Peyer's patch (tissue), 4 donors: ENCODE data around the gene SF3A2. TPM values are rescaled to one million over a fixed set of nuclear protein-coding genes. Genes with fewer than 3 reads are reported as not detected.

Experiments used
- DNase-seq, 3 donors: peaks; one replicate each; pipeline ENCODE4 v3.0.0-alpha.2; 2017 to 2019
- H3K27ac ChIP-seq, 4 donors: fragments of 200-600 bp; sonication (generic); one replicate each; pipeline ENCODE4 v1.5.1; 2016 to 2019
- H3K27me3 ChIP-seq, 2 donors: fragments of 200-600 bp; sonication (generic); one replicate each; pipeline ENCODE4 v1.5.1; 2019
- H3K36me3 ChIP-seq, 3 donors: fragments of 200-600 bp; sonication (generic); one replicate each; pipeline ENCODE4 v1.5.1; 2016 to 2019
- H3K4me1 ChIP-seq, 4 donors: fragments of 200-600 bp; sonication (generic); one replicate each; pipeline ENCODE4 v1.5.1; 2016 to 2019
- H3K4me3 ChIP-seq, 4 donors: fragments of 200-600 bp; sonication (generic); 1 replicate in 3 of 4; 2 replicates in 1 of 4; pipeline ENCODE4 v1.5.1; 2016 to 2019; ENCODE audit warnings: mild to moderate bottlenecking in 1 of 4
- H3K9me3 ChIP-seq, 4 donors: fragments of 200-600 bp; sonication (generic); one replicate each; pipeline ENCODE4 v1.5.1; 2016 to 2019; ENCODE audit warnings: mild to moderate bottlenecking in 1 of 4
- POLR2A ChIP-seq, 2 donors: fragments of 450-650 bp; IDR thresholded peaks; one replicate each; pipeline ENCODE4 v1.5.1; 2017; ENCODE audit warnings: antibody characterized with exemption in 2 of 2, mild to moderate bottlenecking in 2 of 2, moderate library complexity in 2 of 2
- total RNA-seq, 4 donors: library from RNA; depleted of rRNA; stranded (reverse); fragments of >200 nt; gene quantifications; one replicate each; pipeline ENCODE4 v1.1.0, GENCODE V29; 2016
- TF ChIP-seq, protein P1 (sequence below), 6 experiments: fragments of 450-650 bp in 4 of 6; fragments of 200-600 bp in 2 of 6; sonication (generic) in 1 of 6; IDR thresholded peaks; one replicate each; pipeline ENCODE4 v1.5.1; 2017 to 2019; ENCODE audit warnings: antibody characterized with exemption in 6 of 6, mild to moderate bottlenecking in 3 of 6, moderate library complexity in 1 of 6

Gene SF3A2
- total RNA-seq, 4 donors from 2014 or later = 38.7 to 133 (median 72.3) TPM

DNA sequence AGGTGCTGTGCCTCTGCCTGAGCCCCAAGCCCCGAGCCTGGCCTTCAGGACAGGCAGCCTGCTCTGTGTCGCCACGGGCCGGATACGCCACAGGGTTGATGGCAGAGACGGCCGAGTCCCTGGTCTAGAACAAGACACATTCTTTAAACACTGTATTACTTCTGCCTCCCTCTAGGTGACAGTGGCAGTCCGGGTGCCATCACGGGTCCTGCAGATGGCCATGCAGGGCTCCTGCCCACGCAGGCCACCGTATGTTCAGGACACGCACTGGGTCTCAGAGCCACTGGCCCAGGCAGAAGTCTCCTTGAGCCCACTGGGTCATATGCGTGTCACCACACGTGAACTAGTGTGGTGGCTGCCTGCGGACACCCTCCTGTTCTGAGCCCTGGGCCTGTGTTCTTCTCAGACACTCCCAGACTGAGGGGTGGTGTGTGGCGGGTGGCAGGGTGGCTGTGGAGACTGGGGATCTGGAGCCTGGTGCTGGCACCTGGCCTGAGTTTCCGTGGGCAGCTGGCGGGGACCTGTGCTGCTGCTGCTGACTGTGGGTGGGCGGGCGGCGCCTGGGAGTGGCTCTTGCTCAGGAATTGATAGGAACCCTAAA lies 4.9 kb upstream of the SF3A2 start:
- TF ChIP-seq, protein P1, sequence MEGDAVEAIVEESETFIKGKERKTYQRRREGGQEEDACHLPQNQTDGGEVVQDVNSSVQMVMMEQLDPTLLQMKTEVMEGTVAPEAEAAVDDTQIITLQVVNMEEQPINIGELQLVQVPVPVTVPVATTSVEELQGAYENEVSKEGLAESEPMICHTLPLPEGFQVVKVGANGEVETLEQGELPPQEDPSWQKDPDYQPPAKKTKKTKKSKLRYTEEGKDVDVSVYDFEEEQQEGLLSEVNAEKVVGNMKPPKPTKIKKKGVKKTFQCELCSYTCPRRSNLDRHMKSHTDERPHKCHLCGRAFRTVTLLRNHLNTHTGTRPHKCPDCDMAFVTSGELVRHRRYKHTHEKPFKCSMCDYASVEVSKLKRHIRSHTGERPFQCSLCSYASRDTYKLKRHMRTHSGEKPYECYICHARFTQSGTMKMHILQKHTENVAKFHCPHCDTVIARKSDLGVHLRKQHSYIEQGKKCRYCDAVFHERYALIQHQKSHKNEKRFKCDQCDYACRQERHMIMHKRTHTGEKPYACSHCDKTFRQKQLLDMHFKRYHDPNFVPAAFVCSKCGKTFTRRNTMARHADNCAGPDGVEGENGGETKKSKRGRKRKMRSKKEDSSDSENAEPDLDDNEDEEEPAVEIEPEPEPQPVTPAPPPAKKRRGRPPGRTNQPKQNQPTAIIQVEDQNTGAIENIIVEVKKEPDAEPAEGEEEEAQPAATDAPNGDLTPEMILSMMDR (IDR thresholded peaks at IDR 0.05) = peak in 3 of 6 experiments; percentile 25 to 41 (median 40)
- TF ChIP-seq POLR2A (IDR thresholded peaks at IDR 0.05) = no peak
- H3K4me3 ChIP-seq = no peak overlapping the region
- DNase-seq = no peak
- H3K4me1 ChIP-seq = peaks cover 4 to 26% (median 10%) of the 10 kb centered on the region in 4 donors
- H3K27ac ChIP-seq = peak overlapping the region in 2 of 4 donors; percentile 1 to 34
- H3K9me3 ChIP-seq = no peaks in the 10 kb centered on the region
- H3K36me3 ChIP-seq = peaks cover 0 to 61% (median 0%) of the 10 kb centered on the region in 3 donors
- H3K27me3 ChIP-seq = no peaks in the 10 kb centered on the region

DNA sequence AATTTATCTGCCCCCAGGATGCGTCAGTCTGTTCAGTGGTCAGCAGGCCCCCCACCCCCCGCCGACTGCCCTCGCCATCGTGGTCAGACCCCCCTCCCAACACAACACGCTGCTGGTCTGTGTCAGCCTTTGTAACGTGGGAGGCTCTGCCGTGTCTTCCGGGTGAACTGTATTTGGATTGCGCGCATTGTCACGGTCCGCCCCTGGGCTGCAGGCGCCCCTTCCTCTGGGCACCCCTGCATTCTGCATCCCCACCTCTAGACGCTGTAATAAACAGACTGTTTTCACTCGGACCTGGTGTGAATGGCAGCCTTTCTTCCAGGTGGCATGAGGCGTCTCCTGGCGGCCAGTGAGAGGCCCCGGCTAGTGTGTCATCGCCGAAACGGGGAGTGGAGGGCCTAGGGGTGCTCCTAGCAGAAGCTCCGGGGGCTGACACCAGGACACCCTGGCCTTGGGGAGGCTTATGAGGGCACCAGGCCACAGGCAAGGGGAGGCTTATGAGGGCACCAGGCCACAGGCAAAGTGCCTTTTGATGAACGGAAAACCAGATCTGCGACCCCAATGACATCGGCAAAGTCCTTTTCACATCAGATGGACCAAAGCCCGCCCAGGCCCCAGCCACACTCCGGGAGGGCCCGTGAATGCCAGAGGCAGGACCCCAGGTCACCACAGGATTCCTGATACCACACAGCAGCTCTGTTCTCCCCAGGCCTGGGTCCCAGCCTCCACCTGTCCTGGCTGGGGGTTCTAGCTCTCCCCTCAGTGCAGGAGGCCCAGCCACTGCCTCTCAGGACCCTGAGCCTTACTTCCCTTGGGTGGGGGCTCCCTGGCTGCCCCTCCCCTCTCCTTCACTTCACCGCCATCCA lies 4.1 kb upstream of the SF3A2 start:
- Histone ChIP-seq H3K36me3 (peaks cover 0 to 54% (median 0%) of the 10 kb centered on the region in 3 donors), H3K27ac (peak overlapping the region in 2 of 4 donors; percentile 100)

DNA sequence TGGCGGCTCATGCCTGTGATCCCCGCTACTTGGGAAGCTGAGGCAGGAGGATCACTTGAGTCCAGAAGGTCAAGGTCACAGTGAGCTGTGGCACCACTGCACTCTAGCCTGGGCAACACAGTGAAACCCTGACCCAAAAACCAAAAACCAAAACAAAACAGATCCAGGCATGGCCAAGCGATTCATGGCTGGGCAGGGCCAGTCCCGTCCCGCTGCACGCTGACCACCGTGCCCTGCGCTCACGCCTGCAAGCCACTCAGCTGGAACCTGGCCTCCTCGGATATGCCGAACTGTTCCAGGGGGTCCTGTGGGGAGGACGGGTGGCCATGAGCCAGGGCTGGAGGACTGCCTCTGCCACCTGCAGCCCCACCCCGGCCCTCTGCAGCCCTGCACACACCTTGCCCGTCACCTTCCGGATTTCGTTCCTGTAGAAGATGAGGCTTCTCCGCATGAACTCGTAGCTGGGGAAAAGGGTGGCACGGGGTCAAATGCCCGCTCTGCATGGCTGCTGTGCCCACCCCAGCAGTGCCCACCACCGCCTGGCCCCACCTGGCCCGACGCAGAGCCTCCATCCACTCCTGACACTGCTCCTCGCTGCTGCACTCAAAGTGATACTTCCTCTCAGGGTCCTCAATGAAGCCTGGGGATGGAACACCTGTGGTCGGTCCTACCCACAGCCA lies 2.9 kb upstream of the SF3A2 start:
- Histone ChIP-seq H3K27ac (peak overlapping the region in 2 of 4 donors; percentile 100), H3K4me1 (peaks cover 9 to 41% (median 19%) of the 10 kb centered on the region in 4 donors), H3K4me3 (peak overlapping the region in 1 of 4 donors; percentile 26), H3K9me3 (no peaks in the 10 kb centered on the region), H3K36me3 (peaks cover 0 to 42% (median 0%) of the 10 kb centered on the region in 3 donors), H3K27me3 (no peaks in the 10 kb centered on the region)
- TF ChIP-seq, protein P1 (IDR thresholded peaks at IDR 0.05) = no peak
- TF ChIP-seq POLR2A (IDR thresholded peaks at IDR 0.05) = no peak
- DNase-seq = no peak

More for the DNA sequence above, 4.1 kb upstream of the SF3A2 start:
- H3K9me3 ChIP-seq = no peaks in the 10 kb centered on the region
- no peak overlapping the region for H3K4me3 ChIP-seq
- TF ChIP-seq, protein P1 (IDR thresholded peaks at IDR 0.05) = peak in 1 of 6 experiments; percentile 13
- no peak for TF ChIP-seq POLR2A (IDR thresholded peaks at IDR 0.05)
- H3K4me1 ChIP-seq = peaks cover 4 to 29% (median 9%) of the 10 kb centered on the region in 4 donors
- H3K27me3 ChIP-seq = no peaks in the 10 kb centered on the region
- no peak for DNase-seq

DNA sequence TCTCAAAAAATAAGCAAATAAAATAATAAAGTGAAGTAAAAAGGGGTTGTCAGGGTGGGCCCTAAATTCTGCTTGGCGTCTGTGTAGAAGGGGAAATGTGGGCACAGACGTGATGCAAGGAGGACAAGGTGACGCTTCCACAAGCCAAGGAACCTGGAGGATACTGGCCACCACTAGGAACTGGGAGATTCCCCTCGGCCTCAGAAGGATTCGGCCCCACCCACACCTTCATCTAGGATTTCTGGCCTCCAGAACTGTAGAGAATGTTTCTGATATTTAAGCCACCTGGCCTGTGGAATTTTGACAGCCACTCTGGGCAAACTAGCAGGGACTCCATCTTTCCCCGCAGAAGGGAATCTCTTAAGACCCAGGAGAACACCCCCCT lies 1.6 kb upstream of the SF3A2 start:
- no peak for DNase-seq
- H3K27me3 ChIP-seq = no peaks in the 10 kb centered on the region
- TF ChIP-seq, protein P1 (IDR thresholded peaks at IDR 0.05) = no peak
- TF ChIP-seq POLR2A (IDR thresholded peaks at IDR 0.05) = no peak
- peak overlapping the region; percentile 92 to 100 (median 97) for H3K27ac ChIP-seq
- peaks cover 0 to 30% (median 0%) of the 10 kb centered on the region in 3 donors for H3K36me3 ChIP-seq
- no peaks in the 10 kb centered on the region for H3K9me3 ChIP-seq
- peak overlapping the region; percentile 81 to 98 (median 86) for H3K4me3 ChIP-seq
- peaks cover 12 to 53% (median 24%) of the 10 kb centered on the region in 4 donors for H3K4me1 ChIP-seq

DNA sequence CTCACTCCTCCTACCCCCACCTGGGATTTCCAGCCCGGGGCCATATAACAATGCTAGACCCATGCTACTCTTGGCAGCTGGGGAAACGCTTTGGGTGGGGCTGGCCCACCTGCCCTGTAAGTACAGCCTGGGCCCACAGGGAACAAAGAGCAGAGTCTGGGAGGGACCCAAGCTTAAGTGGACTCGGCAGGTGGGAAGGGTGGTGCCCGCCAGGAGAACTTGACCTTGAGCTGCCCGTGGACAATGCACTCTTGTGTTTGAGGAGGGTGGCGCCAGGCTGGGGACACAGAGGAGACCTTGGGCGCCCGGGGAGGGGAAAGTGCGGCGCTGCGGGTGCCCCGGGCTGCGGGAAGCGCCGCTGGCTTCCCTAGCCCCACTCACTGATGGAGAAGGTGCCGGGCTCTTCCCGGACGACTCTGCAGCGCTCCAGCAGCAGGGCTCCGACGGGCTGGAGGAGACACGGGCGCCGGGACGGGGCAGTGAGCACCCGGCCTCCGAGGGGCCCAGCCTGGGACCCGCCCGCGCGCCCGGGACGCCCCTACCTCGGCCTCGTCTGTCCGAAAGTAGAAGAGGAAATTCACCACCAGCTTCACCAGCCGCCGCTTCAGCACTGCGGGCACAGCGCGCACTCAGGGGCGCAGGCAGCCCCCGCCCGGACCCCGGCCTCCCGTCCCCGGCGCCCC lies 1.1 kb upstream of the SF3A2 start:
- H3K4me1 ChIP-seq = peaks cover 12 to 59% (median 29%) of the 10 kb centered on the region in 4 donors
- H3K36me3 ChIP-seq = peaks cover 0 to 25% (median 0%) of the 10 kb centered on the region in 3 donors
- peak; percentile 85 to 92 for TF ChIP-seq POLR2A (IDR thresholded peaks at IDR 0.05)
- TF ChIP-seq, protein P1 (IDR thresholded peaks at IDR 0.05) = peak in 1 of 6 experiments; percentile 4
- peak overlapping the region; percentile 92 to 100 (median 97) for H3K27ac ChIP-seq
- no peaks in the 10 kb centered on the region for H3K9me3 ChIP-seq
- DNase-seq = peak in 2 of 3 donors; percentile 90 to 92
- H3K4me3 ChIP-seq = peak overlapping the region; percentile 81 to 98 (median 86)
- H3K27me3 ChIP-seq = no peaks in the 10 kb centered on the region
